ENCODE measurements around the gene PAPLN.

PAPLN gene

GRCh38 chr14:73208846-73209245 lies 28.5 kb upstream of the PAPLN start:
- no peak for DNase-seq (ENCODE audit: low read depth, low spot score)
- Histone ChIP-seq H3K27ac (no peak overlapping the region), H3K36me3 (ENCODE audit: insufficient read depth, low read length) (peaks cover 49% of the 10 kb centered on the region), H3K9me3 (ENCODE audit: low read depth, low read length) (no peaks in the 10 kb centered on the region; the same call in 1 of the 2 replicates), H3K9ac (ENCODE audit: insufficient read length) (no peak overlapping the region), H3K4me3 (no peak overlapping the region)
- TF ChIP-seq POLR2AphosphoS5 (IDR thresholded peaks at IDR 0.05; ENCODE audit: borderline replicate concordance, low read depth, low read length) (no peak), EZH2 (IDR thresholded peaks at IDR 0.05) (no peak), FOXP2 (optimal IDR thresholded peaks at IDR 0.05; ENCODE audit: control extremely low read depth, extremely low read length, insufficient read depth) (no peak)

GRCh38 chr14:73209953-73210352 lies 27.4 kb upstream of the PAPLN start:
- Histone ChIP-seq H3K4me3 (no peak overlapping the region), H3K9ac (ENCODE audit: insufficient read length) (no peak overlapping the region), H3K9me3 (ENCODE audit: low read depth, low read length) (no peaks in the 10 kb centered on the region; the same call in 1 of the 2 replicates), H3K27ac (no peak overlapping the region), H3K36me3 (ENCODE audit: insufficient read depth, low read length) (peaks cover 52% of the 10 kb centered on the region)
- no peak for DNase-seq (ENCODE audit: low read depth, low spot score)
- TF ChIP-seq POLR2AphosphoS5 (IDR thresholded peaks at IDR 0.05; ENCODE audit: borderline replicate concordance, low read depth, low read length) (no peak), FOXP2 (optimal IDR thresholded peaks at IDR 0.05; ENCODE audit: control extremely low read depth, extremely low read length, insufficient read depth) (no peak), EZH2 (IDR thresholded peaks at IDR 0.05) (no peak)

- H3K9me3 ChIP-seq (ENCODE audit: low read depth, low read length), result no peaks in the 10 kb centered on the region; the same call in 1 of the 2 replicates
- no peak overlapping the region for H3K27ac ChIP-seq
- DNase-seq (ENCODE audit: low read depth, low spot score), result no peak
- no peak for TF ChIP-seq FOXP2 (optimal IDR thresholded peaks at IDR 0.05; ENCODE audit: control extremely low read depth, extremely low read length, insufficient read depth)
- TF ChIP-seq EZH2 (IDR thresholded peaks at IDR 0.05), result no peak
- TF ChIP-seq POLR2AphosphoS5 (IDR thresholded peaks at IDR 0.05; ENCODE audit: borderline replicate concordance, low read depth, low read length), result no peak
- peaks cover 48% of the 10 kb centered on the region for H3K36me3 ChIP-seq (ENCODE audit: insufficient read depth, low read length)
- no peak overlapping the region for H3K4me3 ChIP-seq
- H3K9ac ChIP-seq (ENCODE audit: insufficient read length), result no peak overlapping the region
Observed at GRCh38 chr14:73211251-73212040, 25.9 kb upstream of the PAPLN start.

GRCh38 chr14:73216030-73216429 lies 21.3 kb upstream of the PAPLN start:
- peaks cover 37% of the 10 kb centered on the region for H3K36me3 ChIP-seq (ENCODE audit: insufficient read depth, low read length)
- H3K27ac ChIP-seq, result no peak overlapping the region
- no peak overlapping the region for H3K9ac ChIP-seq (ENCODE audit: insufficient read length)
- no peaks in the 10 kb centered on the region for H3K9me3 ChIP-seq (ENCODE audit: low read depth, low read length)
- H3K4me3 ChIP-seq, result no peak overlapping the region
- TF ChIP-seq FOXP2 (optimal IDR thresholded peaks at IDR 0.05; ENCODE audit: control extremely low read depth, extremely low read length, insufficient read depth), result no peak
- no peak for TF ChIP-seq POLR2AphosphoS5 (IDR thresholded peaks at IDR 0.05; ENCODE audit: borderline replicate concordance, low read depth, low read length)
- no peak for TF ChIP-seq EZH2 (IDR thresholded peaks at IDR 0.05)
- no peak for DNase-seq (ENCODE audit: low read depth, low spot score)

- H3K4me3 ChIP-seq, result no peak overlapping the region
- no peak overlapping the region for H3K27ac ChIP-seq
- no peak overlapping the region for H3K9ac ChIP-seq (ENCODE audit: insufficient read length)
- peaks cover 30% of the 10 kb centered on the region for H3K36me3 ChIP-seq (ENCODE audit: insufficient read depth, low read length)
- no peak for TF ChIP-seq POLR2AphosphoS5 (IDR thresholded peaks at IDR 0.05; ENCODE audit: borderline replicate concordance, low read depth, low read length)
- no peak for TF ChIP-seq EZH2 (IDR thresholded peaks at IDR 0.05)
- TF ChIP-seq FOXP2 (optimal IDR thresholded peaks at IDR 0.05; ENCODE audit: control extremely low read depth, extremely low read length, insufficient read depth), result no peak
- no peaks in the 10 kb centered on the region for H3K9me3 ChIP-seq (ENCODE audit: low read depth, low read length)
- DNase-seq (ENCODE audit: low read depth, low spot score), result no peak
Observed at GRCh38 chr14:73217411-73217810, 19.9 kb upstream of the PAPLN start.

- Histone ChIP-seq H3K36me3 (ENCODE audit: insufficient read depth, low read length) (peaks cover 14% of the 10 kb centered on the region), H3K4me3 (no peak overlapping the region), H3K9ac (ENCODE audit: insufficient read length) (no peak overlapping the region), H3K27ac (no peak overlapping the region), H3K9me3 (ENCODE audit: low read depth, low read length) (no peaks in the 10 kb centered on the region)
- DNase-seq (ENCODE audit: low read depth, low spot score), result no peak
- no peak for TF ChIP-seq FOXP2 (optimal IDR thresholded peaks at IDR 0.05; ENCODE audit: control extremely low read depth, extremely low read length, insufficient read depth)
- TF ChIP-seq POLR2AphosphoS5 (IDR thresholded peaks at IDR 0.05; ENCODE audit: borderline replicate concordance, low read depth, low read length), result no peak
- TF ChIP-seq EZH2 (IDR thresholded peaks at IDR 0.05), result no peak
Observed at GRCh38 chr14:73220061-73220460, 17.2 kb upstream of the PAPLN start.

- TF ChIP-seq FOXP2 (optimal IDR thresholded peaks at IDR 0.05; ENCODE audit: control extremely low read depth, extremely low read length, insufficient read depth), result no peak
- no peak for TF ChIP-seq EZH2 (IDR thresholded peaks at IDR 0.05)
- TF ChIP-seq POLR2AphosphoS5 (IDR thresholded peaks at IDR 0.05; ENCODE audit: borderline replicate concordance, low read depth, low read length), result no peak
- H3K36me3 ChIP-seq (ENCODE audit: insufficient read depth, low read length), result peaks cover 14% of the 10 kb centered on the region
- H3K9me3 ChIP-seq (ENCODE audit: low read depth, low read length), result no peaks in the 10 kb centered on the region
- no peak overlapping the region for H3K9ac ChIP-seq (ENCODE audit: insufficient read length)
- H3K27ac ChIP-seq, result no peak overlapping the region
- DNase-seq (ENCODE audit: low read depth, low spot score), result no peak
- H3K4me3 ChIP-seq, result no peak overlapping the region
Observed at GRCh38 chr14:73220634-73221033, 16.7 kb upstream of the PAPLN start.

- Histone ChIP-seq H3K4me3 (no peak overlapping the region), H3K9ac (ENCODE audit: insufficient read length) (no peak overlapping the region), H3K9me3 (ENCODE audit: low read depth, low read length) (no peaks in the 10 kb centered on the region), H3K36me3 (ENCODE audit: insufficient read depth, low read length) (peaks cover 12% of the 10 kb centered on the region), H3K27ac (no peak overlapping the region)
- TF ChIP-seq FOXP2 (optimal IDR thresholded peaks at IDR 0.05; ENCODE audit: control extremely low read depth, extremely low read length, insufficient read depth), result no peak
- TF ChIP-seq EZH2 (IDR thresholded peaks at IDR 0.05), result no peak
- TF ChIP-seq POLR2AphosphoS5 (IDR thresholded peaks at IDR 0.05; ENCODE audit: borderline replicate concordance, low read depth, low read length), result no peak
- no peak for DNase-seq (ENCODE audit: low read depth, low spot score)
Observed at GRCh38 chr14:73221945-73222344, 15.4 kb upstream of the PAPLN start.

All from SK-N-MC (cell line).